ENCODE results near the gene MGAT3. TPM values are rescaled to one million over a fixed set of nuclear protein-coding genes. Genes with fewer than 3 reads are reported as not detected.

MGAT3 gene
- total and polyA plus RNA-seq, 2 of the 8 experiments (the other 6 are each of a cell fraction or from before 2014, with no cell fraction given): 4.3 to 9.2 TPM

DNA sequence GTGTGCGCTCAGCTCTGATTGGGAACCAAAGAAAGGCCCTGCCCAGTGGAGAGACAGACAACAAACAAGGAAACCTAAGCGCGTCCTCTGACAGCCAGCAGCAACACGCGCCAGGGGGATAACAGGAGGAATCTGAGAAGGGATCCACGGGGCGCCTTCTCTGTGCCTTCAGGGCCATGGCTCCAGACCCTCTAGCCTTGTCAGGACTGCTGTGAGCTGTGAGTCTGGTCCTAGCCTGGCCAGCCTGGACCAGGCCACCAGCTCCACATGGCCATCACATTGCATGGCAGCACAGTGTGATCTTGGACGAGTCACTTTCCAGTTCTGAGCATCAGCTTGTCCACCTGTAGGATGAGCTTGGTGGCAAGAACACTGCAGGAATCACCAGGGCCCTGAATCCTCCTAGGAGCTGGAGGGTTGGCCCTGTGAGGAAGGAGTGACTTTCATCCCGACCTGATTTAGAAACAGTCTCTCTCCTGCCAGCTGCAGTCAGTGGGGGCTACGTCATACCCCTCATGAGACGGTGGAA, 11.8 kb upstream of the MGAT3 start:
- POLR2A ChIA-PET (ENCODE audit: partially characterized antibody): interaction anchor here (1.0 to 3.4 kb wide), 6 partner anchors 16 to 131 kb away, joined by 3 to 16 read pairs (median 4); partner anchors contain the start of gene RPL3
- DNase-seq (ENCODE audit: low read depth in 1 of 2, low spot score in 2 of 2) (no peak), FAIRE-seq (no peak)
- no peaks in the 10 kb centered on the region for H3K79me2 ChIP-seq (ENCODE audit: control insufficient read depth in 1 of 2, insufficient read depth in 2 of 2, low read length in 2 of 2)
- no peak overlapping the region for H2BK120ac ChIP-seq (replicated peaks; ENCODE audit: low read depth, low read length)
- TF ChIP-seq JUN (IDR thresholded peaks at IDR 0.05; ENCODE audit: low read depth, low read length): no peak
- TF ChIP-seq KDM4A (IDR thresholded peaks at IDR 0.05; ENCODE audit: low read depth, low read length, severe bottlenecking): no peak
- CTCF ChIA-PET (ENCODE audit: partially characterized antibody): interaction anchor here (0.6 to 3.7 kb wide), 10 partner anchors 8 to 232 kb away, joined by 3 to 13 read pairs (median 3); no protein-coding TSS in a partner anchor
- no peaks in the 10 kb centered on the region for H4K20me1 ChIP-seq (replicated peaks in 1 of 2; ENCODE audit: control insufficient read depth in 1 of 2, insufficient read depth in 2 of 2, low read length in 2 of 2)
- H2AFZ ChIP-seq (ENCODE audit: low read length): no peak overlapping the region
- H3K9ac ChIP-seq (replicated peaks in 1 of 4; ENCODE audit: extremely low read depth in 1 of 4, low read depth in 3 of 4, low read length in 3 of 4): no peak overlapping the region
- H3K18ac ChIP-seq (ENCODE audit: extremely low read depth, low read length): no peak overlapping the region
- peaks cover 0 to 8% (median 6%) of the 10 kb centered on the region in 4 experiments; a peak in 6 of 7 replicates for H3K4me1 ChIP-seq (replicated peaks in 1 of 4; ENCODE audit: control insufficient read depth in 3 of 4, insufficient read depth in 4 of 4, low read length in 3 of 4)
- no peak overlapping the region for H3K27ac ChIP-seq (ENCODE audit: low read depth, low read length)
- H3K23me2 ChIP-seq (ENCODE audit: low read depth, low read length): peaks cover 2% of the 10 kb centered on the region; the same call in 1 of the 2 replicates
- H3K79me1 ChIP-seq (ENCODE audit: low read depth, low read length): no peaks in the 10 kb centered on the region; the same call in 1 of the 2 replicates
- peak overlapping the region; percentile 53; the same call in 1 of the 2 replicates for H2BK12ac ChIP-seq (ENCODE audit: low read depth, low read length)
- no peak overlapping the region for H3K23ac ChIP-seq (ENCODE audit: insufficient read length)
- WGBS, 2 experiments (ENCODE audit: extremely low coverage in 1 of 2, insufficient coverage in 1 of 2, insufficient read length in 1 of 2, insufficient replicate concordance in 2 of 2, low coverage in 1 of 2, low lambda C conversion rate in 2 of 2, missing lambda C conversion rate in 1 of 2): 89% methylated on average over 11 of the region's 11 CpGs; no CpG with 5 or more reads in 1 of the 2 experiments
- H2BK15ac ChIP-seq (ENCODE audit: low read length): no peak overlapping the region
- peak overlapping the region; percentile 6 for H4K91ac ChIP-seq (replicated peaks; ENCODE audit: insufficient read length, low read length)
- no peak overlapping the region for H3K4me2 ChIP-seq (ENCODE audit: insufficient read depth in 1 of 2, low read depth in 2 of 2, low read length in 2 of 2)
- H3K14ac ChIP-seq (ENCODE audit: insufficient read length): no peak overlapping the region
- peak overlapping the region; percentile 63 for H2BK20ac ChIP-seq (ENCODE audit: low read length)
- no peak overlapping the region for H2AK5ac ChIP-seq (ENCODE audit: low read depth, low read length)
- H3K9me3 ChIP-seq (ENCODE audit: insufficient read depth in 2 of 2, low read depth in 1 of 2, low read length in 1 of 2): no peaks in the 10 kb centered on the region
- no peak overlapping the region for H4K5ac ChIP-seq (ENCODE audit: insufficient read length, low read depth, low read length)
- H4K8ac ChIP-seq (ENCODE audit: extremely low read depth, insufficient read depth, low read length): no peak overlapping the region
- H3K27me3 ChIP-seq (replicated peaks in 1 of 4; ENCODE audit: control insufficient read depth in 3 of 4, extremely low read depth in 1 of 4, insufficient read depth in 3 of 4, low read length in 3 of 4): no peaks in the 10 kb centered on the region; a peak in 2 of 7 replicates
- no peak overlapping the region for H3K56ac ChIP-seq (replicated peaks; ENCODE audit: insufficient read length, low read depth, low read length)
- peak overlapping the region; percentile 4 for H3K4ac ChIP-seq (replicated peaks; ENCODE audit: insufficient read length, low read depth, low read length)
- no peaks in the 10 kb centered on the region for H3K36me3 ChIP-seq (ENCODE audit: control insufficient read depth in 2 of 4, insufficient read depth in 4 of 4, low read length in 3 of 4)
- H2BK5ac ChIP-seq (ENCODE audit: low read depth, low read length): 0 out of 2 replicates have a peak overlapping the region, but pooled peaks have one; percentile 77
- H3K4me3 ChIP-seq (ENCODE audit: extremely low read depth in 1 of 4, insufficient read depth in 2 of 4, low read depth in 3 of 4, low read length in 4 of 4): no peak overlapping the region

All from H1 (cell line).